ENCODE measurements around the gene CLN5.

DNA sequence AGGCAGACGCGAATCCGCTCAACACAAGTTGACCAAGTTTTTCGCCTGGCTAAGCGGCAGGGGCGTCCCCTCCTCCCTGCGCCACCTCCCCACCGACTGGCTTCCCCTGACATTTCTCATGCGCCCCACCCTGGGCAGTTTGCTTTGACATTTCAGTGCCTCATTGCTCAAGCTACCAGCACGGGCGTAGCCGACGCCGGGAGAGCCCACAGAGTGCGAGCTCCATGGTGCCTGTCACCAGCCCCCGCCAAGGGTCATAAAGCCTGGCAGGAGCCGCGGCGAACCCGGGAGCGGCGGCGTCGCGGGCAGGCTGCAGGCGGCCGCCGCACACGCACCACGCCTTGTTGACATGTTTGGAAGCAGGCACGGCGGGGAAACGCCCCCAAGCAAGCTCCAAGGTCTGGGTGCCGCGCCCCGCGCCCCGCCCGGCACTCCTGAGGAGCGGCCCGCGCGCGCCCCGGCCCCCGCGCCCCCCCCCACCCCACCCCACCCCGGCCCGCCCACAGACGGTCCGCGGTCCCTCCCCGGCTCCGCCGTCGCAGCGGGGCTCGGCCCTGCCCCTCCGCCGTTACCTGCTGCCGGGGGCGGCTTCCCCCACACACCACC is 34.5 kb downstream of the CLN5 start:
- TF ChIP-seq, protein P1, sequence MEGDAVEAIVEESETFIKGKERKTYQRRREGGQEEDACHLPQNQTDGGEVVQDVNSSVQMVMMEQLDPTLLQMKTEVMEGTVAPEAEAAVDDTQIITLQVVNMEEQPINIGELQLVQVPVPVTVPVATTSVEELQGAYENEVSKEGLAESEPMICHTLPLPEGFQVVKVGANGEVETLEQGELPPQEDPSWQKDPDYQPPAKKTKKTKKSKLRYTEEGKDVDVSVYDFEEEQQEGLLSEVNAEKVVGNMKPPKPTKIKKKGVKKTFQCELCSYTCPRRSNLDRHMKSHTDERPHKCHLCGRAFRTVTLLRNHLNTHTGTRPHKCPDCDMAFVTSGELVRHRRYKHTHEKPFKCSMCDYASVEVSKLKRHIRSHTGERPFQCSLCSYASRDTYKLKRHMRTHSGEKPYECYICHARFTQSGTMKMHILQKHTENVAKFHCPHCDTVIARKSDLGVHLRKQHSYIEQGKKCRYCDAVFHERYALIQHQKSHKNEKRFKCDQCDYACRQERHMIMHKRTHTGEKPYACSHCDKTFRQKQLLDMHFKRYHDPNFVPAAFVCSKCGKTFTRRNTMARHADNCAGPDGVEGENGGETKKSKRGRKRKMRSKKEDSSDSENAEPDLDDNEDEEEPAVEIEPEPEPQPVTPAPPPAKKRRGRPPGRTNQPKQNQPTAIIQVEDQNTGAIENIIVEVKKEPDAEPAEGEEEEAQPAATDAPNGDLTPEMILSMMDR (IDR thresholded peaks at IDR 0.05) = peak in 2 of 12 donors; percentile 4
- no peak for TF ChIP-seq POLR2A (IDR thresholded peaks at IDR 0.05)
